Smooth muscle cell (in vitro differentiated cells): ENCODE data around the gene ECM2. TPM values are rescaled to one million over a fixed set of nuclear protein-coding genes. Genes with fewer than 3 reads are reported as not detected.

ENCODE experiments used
- DNase-seq: peaks from one replicate; lab custom pipeline; 2025; ENCODE audit not compliant: unreplicated experiment; lab: John Stamatoyannopoulos, UW
- H2AFZ ChIP-seq: fragments of 200-600 bp; sonication (generic); 2 replicates; pipeline ENCODE4 v1.6.0; 2016; ENCODE audit warnings: antibody characterized with exemption, low read depth, mild to moderate bottlenecking
- H3F3A ChIP-seq: fragments of 200-600 bp; sonication (generic); 2 replicates; pipeline ENCODE4 v1.6.0; 2017; ENCODE audit warnings: antibody characterized with exemption, low read depth
- H3K27ac ChIP-seq: fragments of 200-600 bp; sonication (generic); 2 replicates; pipeline ENCODE4 v1.5.1; 2016; ENCODE audit warnings: low read depth, mild to moderate bottlenecking
- H3K27me3 ChIP-seq: fragments of 200-600 bp; sonication (generic); 2 replicates; pipeline ENCODE4 v1.6.1; 2016; ENCODE audit warnings: low read depth, mild to moderate bottlenecking
- H3K36me3 ChIP-seq: fragments of 200-600 bp; sonication (generic); 2 replicates; pipeline ENCODE4 v1.5.1; 2016; ENCODE audit warnings: low read depth
- H3K4me1 ChIP-seq: fragments of 200-600 bp; sonication (generic); 2 replicates; pipeline ENCODE4 v1.5.1; 2016; ENCODE audit warnings: low read depth
- H3K4me2 ChIP-seq: fragments of 200-600 bp; sonication (generic); 2 replicates; pipeline ENCODE4 v1.6.0; 2016; ENCODE audit warnings: mild to moderate bottlenecking
- H3K4me3 ChIP-seq: fragments of 200-600 bp; sonication (generic); 2 replicates; pipeline ENCODE4 v1.5.1; 2016; ENCODE audit warnings: mild to moderate bottlenecking
- H3K79me2 ChIP-seq: fragments of 200-600 bp; sonication (generic); 2 replicates; pipeline ENCODE4 v1.6.0; 2016; ENCODE audit warnings: low read depth, mild to moderate bottlenecking
- H3K9ac ChIP-seq: fragments of 200-600 bp; sonication (generic); 2 replicates; pipeline ENCODE4 v1.6.0; 2016; ENCODE audit warnings: low read depth
- H3K9me3 ChIP-seq: fragments of 200-600 bp; sonication (generic); replicated peaks from 2 replicates; pipeline ENCODE4 v1.5.1; 2016; ENCODE audit warnings: low read depth
- H4K20me1 ChIP-seq: fragments of 200-600 bp; sonication (generic); 2 replicates; pipeline ENCODE4 v1.6.0; 2016; ENCODE audit warnings: low read depth
- CTCF ChIP-seq: fragments of 200-600 bp; sonication (generic); IDR thresholded peaks from 2 replicates; pipeline ENCODE4 v1.5.1; 2017; ENCODE audit warnings: borderline replicate concordance, mild to moderate bottlenecking, antibody characterized with exemption; ENCODE audit not compliant: insufficient read depth, poor library complexity, severe bottlenecking
- WGBS: methylation state at CpG from one replicate; pipeline ENCODE4 v1.1.7; 2016; ENCODE audit warnings: low lambda C conversion rate; 5-methylcytosine and 5-hydroxymethylcytosine counted together
- polyA plus RNA-seq: library from polyadenylated mRNA; unstranded; fragments of >200 nt; fragmentation: Nextera tagmentation; extraction: Ambion mirVana; gene quantifications from 2 replicates; pipeline ENCODE4 v1.2.1, GENCODE V29; 2016
- total RNA-seq: library from RNA; depleted of rRNA; stranded (reverse); fragments of >200 nt; gene quantifications from 2 replicates; pipeline ENCODE4 v1.2.3, GENCODE V29; 2014

The ECM2 gene
- total and polyA plus RNA-seq, 2 experiments from 2014 or later = 0.27 to 0.37 TPM

- Histone ChIP-seq H3K4me2 (no peak overlapping the region), H3K4me3 (no peak overlapping the region), H3K79me2 (no peaks in the 10 kb centered on the region), H3K36me3 (no peaks in the 10 kb centered on the region), H3K27ac (no peak overlapping the region), H3F3A (peaks cover 7% of the 10 kb centered on the region), H3K9me3 (no peaks in the 10 kb centered on the region), H4K20me1 (no peaks in the 10 kb centered on the region), H3K27me3 (no peaks in the 10 kb centered on the region), H3K9ac (no peak overlapping the region), H3K4me1 (peaks cover 9% of the 10 kb centered on the region), H2AFZ (no peak overlapping the region)
- DNase-seq = no peak
- peak; percentile 23 for TF ChIP-seq CTCF
- WGBS = 65% methylated on average over 5 of the region's 5 CpGs
These were observed 34.0 kb downstream of the ECM2 start for GRCh38 chr9:92501671-92502393.

- Histone ChIP-seq H3F3A (peaks cover under 1% of the 10 kb centered on the region), H3K27ac (no peak overlapping the region), H3K4me1 (peaks cover 9% of the 10 kb centered on the region), H3K9me3 (no peaks in the 10 kb centered on the region), H3K27me3 (no peaks in the 10 kb centered on the region), H3K4me2 (no peak overlapping the region), H3K4me3 (no peak overlapping the region), H3K79me2 (no peaks in the 10 kb centered on the region), H2AFZ (no peak overlapping the region), H3K9ac (no peak overlapping the region), H3K36me3 (no peaks in the 10 kb centered on the region), H4K20me1 (no peaks in the 10 kb centered on the region)
- no peak for DNase-seq
- no peak for TF ChIP-seq CTCF
- 99% methylated on average over 5 of the region's 5 CpGs for WGBS
These were observed 35.1 kb downstream of the ECM2 start for GRCh38 chr9:92500725-92501124.

- no peak overlapping the region for H3K4me2 ChIP-seq
- DNase-seq = no peak
- peaks cover 9% of the 10 kb centered on the region for H3K4me1 ChIP-seq
- H3K27ac ChIP-seq = no peak overlapping the region
- no peak overlapping the region for H3K4me3 ChIP-seq
- no peaks in the 10 kb centered on the region for H3K36me3 ChIP-seq
- H3K27me3 ChIP-seq = no peaks in the 10 kb centered on the region
- H2AFZ ChIP-seq = no peak overlapping the region
- no peaks in the 10 kb centered on the region for H4K20me1 ChIP-seq
- no peak overlapping the region for H3K9ac ChIP-seq
- TF ChIP-seq CTCF = no peak
- no peaks in the 10 kb centered on the region for H3F3A ChIP-seq
- H3K9me3 ChIP-seq = no peaks in the 10 kb centered on the region
- H3K79me2 ChIP-seq = no peaks in the 10 kb centered on the region
- WGBS = 75% methylated on average over 2 of the region's 2 CpGs
These were observed 36.1 kb downstream of the ECM2 start for GRCh38 chr9:92499701-92500100.
